ENCODE results near the gene C5orf34.
"Not testable (repeated sequence)": the region's sequence is repeated elsewhere in the genome, so short reads cannot be mapped to it uniquely, and the experiment has no call there.

The C5orf34 gene

DNA sequence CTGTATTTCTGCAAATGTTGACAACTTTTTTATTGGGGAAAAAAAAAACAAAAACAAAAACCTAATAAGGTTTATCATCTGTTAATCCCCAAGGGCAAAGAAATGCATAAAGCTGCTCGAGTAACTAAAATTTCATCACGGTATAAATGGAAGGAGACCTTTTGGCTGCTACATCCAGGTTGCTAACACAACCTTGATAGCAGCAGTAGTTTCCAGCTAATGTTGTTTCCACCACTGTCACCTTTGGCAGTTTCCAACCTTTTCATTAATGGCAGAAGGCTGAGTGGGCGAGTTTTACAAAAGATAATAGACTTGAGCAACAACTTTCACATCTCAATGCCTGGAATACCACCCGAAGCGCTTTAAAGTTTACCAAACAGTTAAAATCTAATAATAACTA lies 33.4 kb upstream of the C5orf34 start:
- H3K27ac Mint-ChIP-seq (ENCODE audit: low read depth): no peak overlapping the region
- ATAC-seq (replicated peaks; ENCODE audit: extremely low read depth, poor library complexity, severe bottlenecking) (no peak), DNase-seq (ENCODE audit: low spot score in 2 of 2) (no peak)
- H3K4me3 Mint-ChIP-seq: no peak overlapping the region
- H3K4me1 Mint-ChIP-seq: peaks cover 29% of the 10 kb centered on the region
- peaks cover 42% of the 10 kb centered on the region for H3K36me3 Mint-ChIP-seq (ENCODE audit: insufficient read depth)
- H3K9me3 Mint-ChIP-seq: no peaks in the 10 kb centered on the region
- no peaks in the 10 kb centered on the region for H3K27me3 Mint-ChIP-seq

DNA sequence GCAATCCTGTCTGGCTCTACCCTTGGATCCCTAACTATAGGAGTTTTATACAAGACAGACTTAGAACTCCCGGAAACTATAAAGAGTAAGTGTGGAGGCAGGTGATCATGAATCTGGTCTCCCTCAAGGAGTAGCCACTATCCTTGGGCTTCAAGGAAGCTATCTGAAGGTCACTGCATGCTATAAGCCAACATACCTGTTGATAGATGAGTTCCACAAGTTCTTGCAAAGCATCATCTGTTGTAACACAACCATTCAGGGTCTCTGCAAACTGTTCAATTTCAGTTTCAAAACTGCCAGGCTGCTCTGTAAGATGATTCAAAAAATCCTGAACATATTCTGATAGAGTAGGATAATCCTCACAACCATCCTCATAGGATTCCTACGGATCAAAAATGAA lies 32.6 kb upstream of the C5orf34 start:
- no peaks in the 10 kb centered on the region for H3K27me3 Mint-ChIP-seq
- peaks cover 31% of the 10 kb centered on the region for H3K4me1 Mint-ChIP-seq
- no peak overlapping the region for H3K27ac Mint-ChIP-seq (ENCODE audit: low read depth)
- no peak overlapping the region for H3K4me3 Mint-ChIP-seq
- H3K9me3 Mint-ChIP-seq: no peaks in the 10 kb centered on the region
- ATAC-seq (replicated peaks; ENCODE audit: extremely low read depth, poor library complexity, severe bottlenecking) (no peak), DNase-seq (ENCODE audit: low spot score in 2 of 2) (no peak)
- H3K36me3 Mint-ChIP-seq (ENCODE audit: insufficient read depth): peaks cover 46% of the 10 kb centered on the region

DNA sequence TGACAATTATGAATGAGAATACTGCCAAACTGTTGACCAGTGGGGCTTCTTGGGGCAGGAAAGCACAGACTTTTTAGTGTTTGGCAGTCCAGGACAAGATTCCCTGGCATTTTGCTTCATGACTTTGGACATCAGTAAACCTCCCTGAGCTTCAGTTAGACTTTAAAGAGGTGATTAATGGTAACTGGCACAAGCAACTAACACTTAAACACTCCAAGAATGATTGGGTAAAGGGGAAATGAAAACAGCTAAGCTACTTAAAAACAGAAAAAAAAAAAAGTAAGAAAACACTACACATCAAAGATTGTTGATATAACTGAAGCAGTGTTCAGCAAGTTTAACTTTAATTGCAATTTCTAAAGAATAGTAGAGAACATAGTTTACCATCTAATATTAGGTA lies 28.5 kb upstream of the C5orf34 start:
- no peak overlapping the region for H3K4me3 Mint-ChIP-seq
- no peaks in the 10 kb centered on the region for H3K27me3 Mint-ChIP-seq

DNA sequence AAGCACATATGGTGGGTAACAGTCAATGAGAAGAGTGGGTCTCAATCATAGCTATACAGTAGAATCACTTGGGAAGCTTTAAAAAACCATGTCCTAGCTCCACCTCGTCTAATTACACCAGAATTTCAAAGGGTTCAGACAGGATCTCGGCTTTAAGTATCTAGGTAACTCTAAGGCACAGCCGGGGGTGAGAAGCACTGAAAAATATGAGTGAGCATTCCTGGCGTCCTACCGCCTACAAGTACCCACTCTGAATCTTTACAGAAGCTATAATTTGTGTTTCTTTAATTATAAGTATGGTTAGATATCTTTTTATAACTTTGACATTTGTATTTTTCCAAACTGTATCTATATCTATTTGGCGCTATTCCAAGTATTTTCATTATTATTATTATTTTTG lies 25.8 kb upstream of the C5orf34 start:
- Mint-ChIP-seq H3K9me3 (no peaks in the 10 kb centered on the region), H3K27me3 (no peaks in the 10 kb centered on the region), H3K4me3 (no peak overlapping the region), H3K36me3 (ENCODE audit: insufficient read depth) (peaks cover 70% of the 10 kb centered on the region), H3K4me1 (peaks cover 22% of the 10 kb centered on the region), H3K27ac (ENCODE audit: low read depth) (no peak overlapping the region)
- ATAC-seq (replicated peaks; ENCODE audit: extremely low read depth, poor library complexity, severe bottlenecking) (no peak), DNase-seq (ENCODE audit: low spot score in 2 of 2) (no peak)

More for the DNA sequence above, 28.5 kb upstream of the C5orf34 start:
- H3K4me1 Mint-ChIP-seq: peaks cover 22% of the 10 kb centered on the region
- no peak overlapping the region for H3K27ac Mint-ChIP-seq (ENCODE audit: low read depth)
- peaks cover 66% of the 10 kb centered on the region for H3K36me3 Mint-ChIP-seq (ENCODE audit: insufficient read depth)
- DNase-seq (ENCODE audit: low spot score in 2 of 2): no peak
- H3K9me3 Mint-ChIP-seq: no peaks in the 10 kb centered on the region
- ATAC-seq (replicated peaks; ENCODE audit: extremely low read depth, poor library complexity, severe bottlenecking): no peak

GRCh38 chr5:43536972-43537371 lies 22.0 kb upstream of the C5orf34 start:
- peaks cover 74% of the 10 kb centered on the region for H3K36me3 Mint-ChIP-seq (ENCODE audit: insufficient read depth)
- H3K9me3 Mint-ChIP-seq: no peaks in the 10 kb centered on the region
- H3K27me3 Mint-ChIP-seq: no peaks in the 10 kb centered on the region
- peaks cover 6% of the 10 kb centered on the region for H3K4me1 Mint-ChIP-seq
- ATAC-seq (replicated peaks; ENCODE audit: extremely low read depth, poor library complexity, severe bottlenecking) (no peak), DNase-seq (ENCODE audit: low spot score in 2 of 2) (no peak)
- no peak overlapping the region for H3K27ac Mint-ChIP-seq (ENCODE audit: low read depth)
- H3K4me3 Mint-ChIP-seq: no peak overlapping the region

GRCh38 chr5:43533646-43534045 lies 18.7 kb upstream of the C5orf34 start:
- H3K4me1 Mint-ChIP-seq: no peaks in the 10 kb centered on the region
- no peak for ATAC-seq (replicated peaks; ENCODE audit: extremely low read depth, poor library complexity, severe bottlenecking)
- DNase-seq (ENCODE audit: low spot score in 2 of 2): no peak
- H3K4me3 Mint-ChIP-seq: no peak overlapping the region
- no peak overlapping the region for H3K27ac Mint-ChIP-seq (ENCODE audit: low read depth)
- peaks cover 80% of the 10 kb centered on the region for H3K36me3 Mint-ChIP-seq (ENCODE audit: insufficient read depth)
- no peaks in the 10 kb centered on the region for H3K27me3 Mint-ChIP-seq
- no peaks in the 10 kb centered on the region for H3K9me3 Mint-ChIP-seq

GRCh38 chr5:43530648-43531047 lies 15.7 kb upstream of the C5orf34 start:
- no peak overlapping the region for H3K4me3 Mint-ChIP-seq
- no peaks in the 10 kb centered on the region for H3K4me1 Mint-ChIP-seq
- H3K27ac Mint-ChIP-seq (ENCODE audit: low read depth): no peak overlapping the region
- ATAC-seq (replicated peaks; ENCODE audit: extremely low read depth, poor library complexity, severe bottlenecking) (no peak), DNase-seq (ENCODE audit: low spot score in 2 of 2) (no peak)
- H3K27me3 Mint-ChIP-seq: no peaks in the 10 kb centered on the region
- H3K9me3 Mint-ChIP-seq: no peaks in the 10 kb centered on the region
- H3K36me3 Mint-ChIP-seq (ENCODE audit: insufficient read depth): peaks cover 74% of the 10 kb centered on the region

GRCh38 chr5:43523662-43524072 lies 8.7 kb upstream of the C5orf34 start:
- no peaks in the 10 kb centered on the region for H3K4me1 Mint-ChIP-seq
- H3K9me3 Mint-ChIP-seq: no peaks in the 10 kb centered on the region
- no peak overlapping the region for H3K27ac Mint-ChIP-seq (ENCODE audit: low read depth)
- H3K4me3 Mint-ChIP-seq: no peak overlapping the region
- H3K36me3 Mint-ChIP-seq (ENCODE audit: insufficient read depth): peaks cover 25% of the 10 kb centered on the region
- DNase-seq (ENCODE audit: low spot score in 2 of 2) (no peak), ATAC-seq (replicated peaks; ENCODE audit: extremely low read depth, poor library complexity, severe bottlenecking) (no peak)
- no peaks in the 10 kb centered on the region for H3K27me3 Mint-ChIP-seq

- H3K27ac Mint-ChIP-seq (ENCODE audit: low read depth): no peak overlapping the region
- no peaks in the 10 kb centered on the region for H3K27me3 Mint-ChIP-seq
Observed at GRCh38 chr5:43520615-43521014, 5.7 kb upstream of the C5orf34 start.

DNA sequence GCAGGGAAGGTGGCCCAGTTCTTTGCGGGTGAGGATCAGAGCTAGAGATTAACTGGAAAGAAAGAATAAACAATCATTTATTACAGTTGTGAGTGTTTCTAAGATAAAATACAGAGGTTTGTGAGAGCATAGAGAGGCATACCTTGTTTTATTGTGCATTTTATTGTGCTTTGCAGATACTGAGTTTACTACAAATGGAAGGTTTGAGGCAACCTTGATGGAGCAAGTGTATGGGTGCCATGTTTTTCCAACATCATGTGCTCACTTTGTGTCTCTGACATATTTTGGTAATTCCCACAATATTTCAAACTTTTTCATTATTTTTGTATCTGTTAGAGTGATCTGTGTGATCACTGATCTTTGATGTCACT lies 715 bp upstream of the C5orf34 start:
- DNase-seq (ENCODE audit: low spot score in 2 of 2) (no peak), ATAC-seq (replicated peaks; ENCODE audit: extremely low read depth, poor library complexity, severe bottlenecking) (no peak)
- H3K27me3 Mint-ChIP-seq: no peaks in the 10 kb centered on the region
- H3K9me3 Mint-ChIP-seq: no peaks in the 10 kb centered on the region
- peaks cover 7% of the 10 kb centered on the region for H3K36me3 Mint-ChIP-seq (ENCODE audit: insufficient read depth)
- H3K4me3 Mint-ChIP-seq: peak overlapping the region; percentile 85
- peaks cover 19% of the 10 kb centered on the region for H3K4me1 Mint-ChIP-seq
- H3K27ac Mint-ChIP-seq (ENCODE audit: low read depth): no peak overlapping the region

More at GRCh38 chr5:43520615-43521014, 5.7 kb upstream of the C5orf34 start:
- no peak for ATAC-seq (replicated peaks; ENCODE audit: extremely low read depth, poor library complexity, severe bottlenecking)
- DNase-seq (ENCODE audit: low spot score in 2 of 2): no peak
- Mint-ChIP-seq H3K4me3 (no peak overlapping the region), H3K36me3 (ENCODE audit: insufficient read depth) (peaks cover 9% of the 10 kb centered on the region), H3K9me3 (no peaks in the 10 kb centered on the region), H3K4me1 (peaks cover 1% of the 10 kb centered on the region)

GRCh38 chr5:43514471-43514815 lies 505 bp downstream of the C5orf34 start:
- ATAC-seq (replicated peaks; ENCODE audit: extremely low read depth, poor library complexity, severe bottlenecking) (peak; percentile 57), DNase-seq (ENCODE audit: low spot score in 2 of 2) (no peak)
- Mint-ChIP-seq H3K4me1 (peaks cover 19% of the 10 kb centered on the region), H3K27me3 (no peaks in the 10 kb centered on the region), H3K27ac (ENCODE audit: low read depth) (peak overlapping the region; percentile 90), H3K4me3 (peak overlapping the region; percentile 85), H3K9me3 (no peaks in the 10 kb centered on the region), H3K36me3 (ENCODE audit: insufficient read depth) (peaks cover 7% of the 10 kb centered on the region)

DNA sequence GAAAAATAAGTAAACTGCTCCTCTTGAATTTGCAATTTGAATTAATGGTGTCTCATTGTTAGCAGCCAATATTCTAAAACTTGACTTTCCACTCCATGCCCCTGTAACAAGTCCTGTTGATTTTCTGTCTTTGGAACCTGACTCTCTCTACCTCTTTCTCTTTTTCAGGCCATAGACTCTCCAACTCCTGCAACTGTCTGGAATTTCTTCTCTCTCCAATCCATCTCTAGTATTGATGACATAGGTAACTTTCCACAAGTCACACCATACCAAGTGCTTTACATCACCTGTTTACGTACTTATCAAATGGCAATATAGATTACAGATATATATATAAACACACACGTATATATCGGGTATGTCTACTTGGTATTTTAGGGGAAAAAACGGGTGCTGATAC lies 923 bp downstream of the C5orf34 start:
- peaks cover 7% of the 10 kb centered on the region for H3K36me3 Mint-ChIP-seq (ENCODE audit: insufficient read depth)
- no peak for ATAC-seq (replicated peaks; ENCODE audit: extremely low read depth, poor library complexity, severe bottlenecking)
- peaks cover 19% of the 10 kb centered on the region for H3K4me1 Mint-ChIP-seq
- H3K4me3 Mint-ChIP-seq: peak overlapping the region; percentile 85
- no peaks in the 10 kb centered on the region for H3K9me3 Mint-ChIP-seq
- peak overlapping the region; percentile 90 for H3K27ac Mint-ChIP-seq (ENCODE audit: low read depth)
- DNase-seq (ENCODE audit: low spot score in 2 of 2): no peak
- no peaks in the 10 kb centered on the region for H3K27me3 Mint-ChIP-seq

GRCh38 chr5:43511062-43511461 lies 3.9 kb downstream of the C5orf34 start:
- peaks cover 12% of the 10 kb centered on the region for H3K36me3 Mint-ChIP-seq (ENCODE audit: insufficient read depth)
- H3K4me3 Mint-ChIP-seq; ATAC-seq (replicated peaks; ENCODE audit: extremely low read depth, poor library complexity, severe bottlenecking); H3K27ac Mint-ChIP-seq (ENCODE audit: low read depth); H3K27me3 Mint-ChIP-seq; DNase-seq (ENCODE audit: low spot score in 2 of 2); H3K9me3 Mint-ChIP-seq: not testable (repeated sequence)
- H3K4me1 Mint-ChIP-seq: peaks cover 19% of the 10 kb centered on the region

- H3K4me3 Mint-ChIP-seq: no peak overlapping the region
- no peaks in the 10 kb centered on the region for H3K4me1 Mint-ChIP-seq
- H3K9me3 Mint-ChIP-seq: no peaks in the 10 kb centered on the region
- ATAC-seq (replicated peaks; ENCODE audit: extremely low read depth, poor library complexity, severe bottlenecking) (no peak), DNase-seq (ENCODE audit: low spot score in 2 of 2) (no peak)
- no peaks in the 10 kb centered on the region for H3K27me3 Mint-ChIP-seq
- H3K36me3 Mint-ChIP-seq (ENCODE audit: insufficient read depth): no peaks in the 10 kb centered on the region
- peak overlapping the region; percentile 22 for H3K27ac Mint-ChIP-seq (ENCODE audit: low read depth)
Observed at GRCh38 chr5:43498581-43498980, 16.4 kb downstream of the C5orf34 start.

All from central memory CD8-positive, alpha-beta T cell (primary cell).